PC-3 (cell line): Measurements from ENCODE around the gene CDCP1. TPM values are rescaled to one million over a fixed set of nuclear protein-coding genes. Genes with fewer than 3 reads are reported as not detected.

Source experiments
- ATAC-seq: fragments of 200-7000 bp; cut with Tn5 transposase; 2 replicates; pipeline ENCODE4 v1.9.1; 2020; ENCODE audit warnings: mild to moderate bottlenecking, moderate library complexity
- BruUV-seq: library from RNA; stranded (reverse); fragments of 400-500 nt; replicated peaks from 2 replicates; lab custom pipeline; 2021; lab: Mats Ljungman, UMichigan
- CTCF ChIA-PET: fragments of 300-600 bp; sonication (Branson Sonifier 250); formaldehyde crosslinking; loops from one replicate; lab custom pipeline; 2022; ENCODE audit warnings: antibody characterized with exemption; lab: Charles Lee
- POLR2A ChIA-PET: fragments of 300-600 bp; sonication (Branson Sonifier 250); formaldehyde crosslinking; loops from one replicate; lab custom pipeline; 2022; ENCODE audit warnings: antibody characterized with exemption; ENCODE audit not compliant: unreplicated experiment; lab: Charles Lee
- DNase-seq: peaks from one replicate; pipeline ENCODE4 v3.0.0-alpha.2; 2015
- H2AFZ ChIP-seq: fragments of 300-600 bp; sonication (generic); 2 replicates; pipeline ENCODE4 v1.6.0; 2016; ENCODE audit warnings: antibody characterized with exemption, low read length
- H3F3A ChIP-seq: fragments of 300-600 bp; sonication (generic); one replicate; pipeline ENCODE4 v1.6.0; 2017; ENCODE audit warnings: antibody characterized with exemption, low read length, control low read depth, mild to moderate bottlenecking; ENCODE audit not compliant: unreplicated experiment
- H3K27ac ChIP-seq: fragments of 300-600 bp; sonication (generic); 2 replicates; pipeline ENCODE4 v1.5.1; 2016; ENCODE audit warnings: mild to moderate bottlenecking, low read length
- H3K27me3 ChIP-seq: fragments of 300-600 bp; sonication (generic); 2 replicates; pipeline ENCODE4 v1.6.1; 2016; ENCODE audit warnings: low read length, mixed read lengths
- H3K36me3 ChIP-seq: fragments of 300-600 bp; sonication (generic); 2 replicates; pipeline ENCODE4 v1.6.1; 2016; ENCODE audit warnings: low read depth, mixed run types, low read length, mixed read lengths
- H3K4me1 ChIP-seq: fragments of 300-600 bp; sonication (generic); 2 replicates; pipeline ENCODE4 v1.5.1; 2016; ENCODE audit warnings: low read length; ENCODE audit not compliant: insufficient read depth
- H3K4me2 ChIP-seq: fragments of 300-600 bp; sonication (generic); 2 replicates; pipeline ENCODE4 v1.6.0; 2016; ENCODE audit warnings: low read length
- H3K4me3 ChIP-seq: fragments of 300-600 bp; sonication (generic); 2 replicates; pipeline ENCODE4 v1.5.1; 2016; ENCODE audit warnings: mild to moderate bottlenecking, low read length, mixed read lengths
- H3K79me2 ChIP-seq: fragments of 300-600 bp; sonication (generic); 2 replicates; pipeline ENCODE4 v1.6.1; 2017; ENCODE audit warnings: low read length, mixed read lengths
- H3K9ac ChIP-seq: fragments of 300-600 bp; sonication (generic); 2 replicates; pipeline ENCODE4 v1.6.0; 2016; ENCODE audit warnings: mild to moderate bottlenecking, low read length
- H3K9me2 ChIP-seq: fragments of 300-600 bp; sonication (generic); replicated peaks from 2 replicates; pipeline ENCODE4 v1.6.1; 2016; ENCODE audit warnings: mixed run types, low read length, mixed read lengths
- H3K9me3 ChIP-seq: fragments of 300-600 bp; sonication (generic); 2 replicates; pipeline ENCODE4 v1.6.1; 2016; ENCODE audit warnings: low read length, mixed read lengths
- H4K20me1 ChIP-seq: fragments of 300-600 bp; sonication (generic); 2 replicates; pipeline ENCODE4 v1.6.1; 2016; ENCODE audit warnings: low read length, mixed read lengths
- EZH2 ChIP-seq: fragments of 300-600 bp; sonication (generic); IDR thresholded peaks from one replicate; pipeline ENCODE4 v1.6.1; 2017; ENCODE audit warnings: antibody characterized with exemption, mild to moderate bottlenecking, low read length; ENCODE audit not compliant: unreplicated experiment
- EZH2phosphoT487 ChIP-seq: fragments of 300-600 bp; sonication (generic); IDR thresholded peaks from 2 replicates; pipeline ENCODE4 v1.6.1; 2018; ENCODE audit warnings: mild to moderate bottlenecking, antibody characterized with exemption, low read length, borderline replicate concordance
- intact Hi-C: fragments of 100-400 bp; cut with micrococcal nuclease; formaldehyde crosslinking; loops from 2 replicates; pipeline ENCODE4 v1.9.0; 2023
- total RNA-seq: library from RNA; depleted of rRNA; stranded (reverse); fragments of >200 nt; gene quantifications from 2 replicates; pipeline ENCODE4 v1.2.3, GENCODE V29; 2014
- TF ChIP-seq, protein P1 (sequence below): fragments of 300-600 bp; sonication (generic); conservative IDR thresholded peaks from 2 replicates; pipeline ENCODE4 v1.5.1; 2017; ENCODE audit warnings: antibody characterized with exemption, low read depth, mild to moderate bottlenecking, low read length

Gene CDCP1
- total RNA-seq, 1 experiment from 2014 or later: 120 TPM

DNA sequence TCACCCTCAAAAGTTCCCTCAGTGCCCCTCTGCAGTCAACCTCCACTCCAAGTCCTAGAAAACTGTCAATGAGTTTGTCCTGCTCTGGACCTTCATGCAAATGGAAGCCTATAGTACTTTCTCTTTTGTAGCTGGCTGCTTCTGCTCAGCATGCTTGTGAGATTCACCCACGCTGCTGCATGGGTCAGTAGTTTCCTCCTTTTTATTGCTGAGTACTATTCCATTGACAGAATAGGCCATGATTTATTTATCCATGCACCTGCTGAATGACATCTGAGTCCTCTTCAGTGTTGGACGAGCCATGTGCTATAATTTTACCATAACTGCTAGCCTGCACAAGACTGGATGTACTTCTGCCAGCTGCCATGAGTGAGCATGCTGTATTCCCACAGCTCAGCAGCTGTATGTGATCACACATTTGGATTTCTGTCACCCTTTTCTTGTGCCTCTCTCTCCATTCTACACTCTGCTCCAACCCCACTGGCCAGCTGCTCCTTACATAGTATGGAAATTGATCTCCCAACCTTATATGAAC, 26.3 kb downstream of the CDCP1 start:
- Histone ChIP-seq H3K9ac (peak overlapping the region; percentile 62), H3K9me2 (no peaks in the 10 kb centered on the region), H3F3A (peaks cover 34% of the 10 kb centered on the region), H3K36me3 (peaks cover 50% of the 10 kb centered on the region), H3K27ac (peak overlapping the region; percentile 100), H3K79me2 (peaks cover 71% of the 10 kb centered on the region), H3K4me3 (0 out of 2 replicates have a peak overlapping the region, but pooled peaks have one; percentile 5), H3K4me2 (peak overlapping the region; percentile 43), H4K20me1 (no peaks in the 10 kb centered on the region), H3K9me3 (no peaks in the 10 kb centered on the region), H2AFZ (no peak overlapping the region), H3K4me1 (peaks cover 65% of the 10 kb centered on the region), H3K27me3 (no peaks in the 10 kb centered on the region)
- intact Hi-C loops: no loop called here
- no TSS peak for BruUV-seq
- POLR2A ChIA-PET: interaction anchor here (0.6 to 1.5 kb wide), 3 partner anchors 28 to 489 kb away, joined by 4 to 8 read pairs (median 4); no protein-coding TSS in a partner anchor
- peak; percentile 0 for ATAC-seq
- no peak for DNase-seq
- TF ChIP-seq EZH2 (no peak), EZH2phosphoT487 (no peak)
- TF ChIP-seq, protein P1, sequence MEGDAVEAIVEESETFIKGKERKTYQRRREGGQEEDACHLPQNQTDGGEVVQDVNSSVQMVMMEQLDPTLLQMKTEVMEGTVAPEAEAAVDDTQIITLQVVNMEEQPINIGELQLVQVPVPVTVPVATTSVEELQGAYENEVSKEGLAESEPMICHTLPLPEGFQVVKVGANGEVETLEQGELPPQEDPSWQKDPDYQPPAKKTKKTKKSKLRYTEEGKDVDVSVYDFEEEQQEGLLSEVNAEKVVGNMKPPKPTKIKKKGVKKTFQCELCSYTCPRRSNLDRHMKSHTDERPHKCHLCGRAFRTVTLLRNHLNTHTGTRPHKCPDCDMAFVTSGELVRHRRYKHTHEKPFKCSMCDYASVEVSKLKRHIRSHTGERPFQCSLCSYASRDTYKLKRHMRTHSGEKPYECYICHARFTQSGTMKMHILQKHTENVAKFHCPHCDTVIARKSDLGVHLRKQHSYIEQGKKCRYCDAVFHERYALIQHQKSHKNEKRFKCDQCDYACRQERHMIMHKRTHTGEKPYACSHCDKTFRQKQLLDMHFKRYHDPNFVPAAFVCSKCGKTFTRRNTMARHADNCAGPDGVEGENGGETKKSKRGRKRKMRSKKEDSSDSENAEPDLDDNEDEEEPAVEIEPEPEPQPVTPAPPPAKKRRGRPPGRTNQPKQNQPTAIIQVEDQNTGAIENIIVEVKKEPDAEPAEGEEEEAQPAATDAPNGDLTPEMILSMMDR: no peak
- CTCF ChIA-PET: no interaction called here

DNA sequence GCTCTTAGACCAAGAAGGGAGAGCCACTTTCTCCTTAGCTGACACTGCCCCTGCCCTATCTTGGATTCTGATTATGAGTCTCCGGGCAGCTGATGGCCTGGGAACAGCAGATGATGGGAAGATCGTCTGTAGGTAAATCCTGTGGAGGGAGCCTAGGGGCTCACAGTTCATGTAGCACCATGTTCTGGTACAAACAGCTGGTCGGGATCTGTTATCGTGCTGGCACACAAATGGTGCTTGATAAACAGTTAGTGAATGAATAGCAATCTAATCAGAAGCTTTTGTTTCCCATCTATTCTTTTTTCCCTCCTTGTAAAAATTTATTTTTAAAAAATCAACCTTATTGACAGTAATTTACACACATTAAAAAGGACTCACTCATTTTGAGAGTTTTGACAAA, 26.8 kb downstream of the CDCP1 start:
- Histone ChIP-seq H4K20me1 (no peaks in the 10 kb centered on the region), H3K9ac (peak overlapping the region; percentile 62; the same call in 1 of the 2 replicates), H2AFZ (no peak overlapping the region), H3K9me2 (no peaks in the 10 kb centered on the region), H3K9me3 (no peaks in the 10 kb centered on the region), H3F3A (peaks cover 29% of the 10 kb centered on the region), H3K4me3 (no peak overlapping the region), H3K79me2 (peaks cover 72% of the 10 kb centered on the region), H3K27ac (peak overlapping the region; percentile 100), H3K4me2 (peak overlapping the region; percentile 43; the same call in 1 of the 2 replicates), H3K36me3 (peaks cover 53% of the 10 kb centered on the region), H3K27me3 (no peaks in the 10 kb centered on the region), H3K4me1 (peaks cover 60% of the 10 kb centered on the region)
- POLR2A ChIA-PET: interaction anchor here (0.9 kb wide), 1 partner anchor 27 kb away, joined by 4 read pairs; no protein-coding TSS in a partner anchor
- TF ChIP-seq EZH2phosphoT487 (no peak), EZH2 (no peak)
- TF ChIP-seq, protein P1: no peak
- CTCF ChIA-PET: no interaction called here
- intact Hi-C loops: no loop called here
- BruUV-seq: no TSS peak
- no peak for ATAC-seq
- DNase-seq: no peak

DNA sequence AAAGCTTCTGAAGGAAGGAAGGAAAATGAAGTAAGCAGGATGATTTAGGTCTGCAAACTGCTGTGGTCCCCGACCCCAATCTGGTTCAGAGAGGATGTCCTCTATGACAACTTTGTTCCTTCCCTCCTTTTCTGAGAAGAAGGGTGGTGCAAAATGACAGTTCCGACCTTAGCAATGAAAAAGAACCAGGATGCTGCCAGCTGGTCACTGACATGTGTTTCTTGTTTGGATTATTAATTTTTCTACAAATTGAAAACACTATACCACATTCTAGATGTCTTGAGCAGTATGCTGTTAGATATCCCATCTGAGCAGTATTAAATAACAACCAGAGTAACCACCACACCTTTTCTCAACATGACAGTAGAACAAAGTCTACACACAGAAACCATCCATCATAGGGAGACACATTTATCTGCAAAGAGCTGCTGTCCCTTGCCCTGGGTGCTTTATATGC, 27.5 kb downstream of the CDCP1 start:
- Histone ChIP-seq H3K9ac (no peak overlapping the region), H3K27me3 (no peaks in the 10 kb centered on the region), H3K4me2 (no peak overlapping the region), H3K79me2 (peaks cover 78% of the 10 kb centered on the region), H3F3A (peaks cover 23% of the 10 kb centered on the region), H3K9me2 (no peaks in the 10 kb centered on the region), H3K4me1 (peaks cover 52% of the 10 kb centered on the region), H2AFZ (no peak overlapping the region), H3K36me3 (peaks cover 60% of the 10 kb centered on the region), H3K27ac (peak overlapping the region; percentile 100), H4K20me1 (no peaks in the 10 kb centered on the region), H3K9me3 (no peaks in the 10 kb centered on the region), H3K4me3 (no peak overlapping the region)
- ATAC-seq: no peak
- no peak for DNase-seq
- TF ChIP-seq EZH2phosphoT487: no peak
- TF ChIP-seq EZH2: no peak
- TF ChIP-seq, protein P1: no peak
- CTCF ChIA-PET: no interaction called here
- no TSS peak for BruUV-seq
- intact Hi-C loops: no loop called here
- POLR2A ChIA-PET: no interaction called here
